ENCODE measurements around the gene ANAPC13. TPM values are rescaled to one million over a fixed set of nuclear protein-coding genes. Genes with fewer than 3 reads are reported as not detected.

Gene ANAPC13
- total RNA-seq, 1 donor from 2014 or later, result 24.1 TPM

DNA sequence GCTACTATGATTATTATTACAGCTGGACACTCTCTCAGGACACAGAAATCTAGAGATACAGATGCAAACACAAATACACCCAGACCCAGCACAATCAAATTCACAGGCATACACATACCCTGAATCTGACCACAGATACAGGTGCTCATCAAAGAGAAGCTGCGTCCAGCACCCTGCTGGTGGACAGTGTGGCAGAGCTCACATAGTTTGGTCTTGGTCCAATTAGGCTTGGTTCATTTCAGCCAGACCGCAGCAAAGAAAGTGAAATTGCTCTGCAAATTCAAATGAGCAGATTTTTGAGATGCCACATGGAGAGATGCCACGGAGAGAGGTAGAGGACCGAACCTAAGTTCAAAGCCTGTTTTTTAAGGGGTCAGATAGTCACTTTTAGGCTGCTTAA is 55.6 kb downstream of the ANAPC13 start:
- H3K36me3 ChIP-seq, result no peaks in the 10 kb centered on the region
- H3K4me1 ChIP-seq, result no peaks in the 10 kb centered on the region
- H3K27ac ChIP-seq, result no peak overlapping the region
- H3K9me3 ChIP-seq, result no peaks in the 10 kb centered on the region
- TF ChIP-seq POLR2A (IDR thresholded peaks at IDR 0.05) (no peak), POLR2AphosphoS5 (IDR thresholded peaks at IDR 0.05; ENCODE audit: insufficient read depth in 1 of 2, low read depth in 1 of 2) (no peak), CTCF (IDR thresholded peaks at IDR 0.05) (no peak)
- intact Hi-C loops (cut with DNase I), result no loop called here
- no peak for DNase-seq (ENCODE audit: extremely low spot score in 2 of 2)
- H3K4me3 ChIP-seq, result no peak overlapping the region
- H3K27me3 ChIP-seq, result no peaks in the 10 kb centered on the region

- Histone ChIP-seq H3K4me1 (no peaks in the 10 kb centered on the region), H3K9me3 (no peaks in the 10 kb centered on the region), H3K27ac (no peak overlapping the region), H3K4me3 (no peak overlapping the region), H3K36me3 (no peaks in the 10 kb centered on the region), H3K27me3 (no peaks in the 10 kb centered on the region)
- no peak for DNase-seq (ENCODE audit: extremely low spot score in 2 of 2)
- TF ChIP-seq POLR2A (IDR thresholded peaks at IDR 0.05), result no peak
- intact Hi-C loops (cut with DNase I), result no loop called here
These were observed 57.4 kb downstream of the ANAPC13 start for GRCh38 chr3:134428401-134428800.

Other genes with a start within 250 kb of the ANAPC13 start
- 102 TPM for gene RYK, start 235.1 kb downstream of the ANAPC13 start, total RNA-seq
- gene AMOTL2, start 111.5 kb downstream of the ANAPC13 start, total RNA-seq, result 60.6 TPM
- 12.5 TPM for gene CEP63, start 72 bp upstream of the ANAPC13 start, total RNA-seq
- 3.7 TPM for gene KY, start 165.0 kb upstream of the ANAPC13 start, total RNA-seq